Stimulated activated CD4-positive, alpha-beta T cell treated with anti-CD3 and anti-CD28 coated beads, Interleukin-4, amount 100 ng/mL, for 4 hours (primary cell): ENCODE data around the gene UBA1.

Experiments
- DNase-seq, 2 experiments: peaks; one replicate each; pipeline ENCODE4 v3.0.0-alpha.2; 2020

Gene UBA1

DNA sequence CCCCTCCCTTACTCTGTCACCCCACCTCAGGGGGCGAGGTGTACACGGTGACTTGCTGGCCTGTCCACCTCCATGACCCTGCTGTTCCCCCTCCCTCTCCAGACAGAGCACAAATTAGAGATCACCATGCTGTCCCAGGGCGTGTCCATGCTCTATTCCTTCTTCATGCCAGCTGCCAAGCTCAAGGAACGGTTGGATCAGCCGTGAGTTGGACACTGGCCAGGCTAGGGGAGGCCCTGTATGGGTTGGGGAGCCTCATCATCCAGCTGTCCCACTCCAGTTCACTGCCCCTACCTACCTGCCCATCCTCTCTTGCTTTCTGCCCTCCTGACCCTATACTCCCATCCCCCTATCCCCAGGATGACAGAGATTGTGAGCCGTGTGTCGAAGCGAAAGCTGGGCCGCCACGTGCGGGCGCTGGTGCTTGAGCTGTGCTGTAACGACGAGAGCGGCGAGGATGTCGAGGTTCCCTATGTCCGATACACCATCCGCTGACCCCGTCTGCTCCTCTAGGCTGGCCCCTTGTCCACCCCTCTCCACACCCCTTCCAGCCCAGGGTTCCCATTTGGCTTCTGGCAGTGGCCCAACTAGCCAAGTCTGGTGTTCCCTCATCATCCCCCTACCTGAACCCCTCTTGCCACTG lies 20.9 kb downstream of the UBA1 start:
- no peak for DNase-seq

DNA sequence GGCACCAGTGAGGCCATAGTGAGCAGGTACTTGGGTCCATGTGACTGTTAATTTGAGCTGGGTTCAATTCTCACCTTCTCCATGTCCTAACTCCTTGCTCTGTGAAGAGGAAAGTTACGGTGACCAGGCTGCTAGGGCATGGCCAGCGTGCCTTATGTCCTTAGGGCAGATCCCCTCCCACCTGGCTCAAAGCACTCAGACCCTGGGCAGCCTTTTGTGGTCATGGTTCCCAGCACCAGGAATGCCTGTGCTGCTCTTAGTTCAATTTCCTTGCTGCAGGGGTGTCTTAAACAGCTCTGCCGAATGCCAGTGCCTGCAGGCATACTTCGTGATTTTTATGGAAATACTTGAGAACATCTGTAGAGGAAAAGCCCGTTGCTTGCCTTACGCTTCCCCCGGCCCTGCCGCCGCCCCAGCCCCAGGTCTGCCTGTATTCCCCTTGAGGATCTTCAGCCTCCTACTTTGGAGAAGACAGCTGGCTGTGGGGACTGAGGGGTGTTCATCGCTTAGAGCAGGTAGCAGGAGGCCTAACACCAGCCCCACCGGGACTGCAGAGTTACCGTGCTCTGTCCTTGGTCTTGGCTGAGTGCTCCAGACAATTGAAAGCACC lies 21.8 kb downstream of the UBA1 start:
- DNase-seq: no peak

DNA sequence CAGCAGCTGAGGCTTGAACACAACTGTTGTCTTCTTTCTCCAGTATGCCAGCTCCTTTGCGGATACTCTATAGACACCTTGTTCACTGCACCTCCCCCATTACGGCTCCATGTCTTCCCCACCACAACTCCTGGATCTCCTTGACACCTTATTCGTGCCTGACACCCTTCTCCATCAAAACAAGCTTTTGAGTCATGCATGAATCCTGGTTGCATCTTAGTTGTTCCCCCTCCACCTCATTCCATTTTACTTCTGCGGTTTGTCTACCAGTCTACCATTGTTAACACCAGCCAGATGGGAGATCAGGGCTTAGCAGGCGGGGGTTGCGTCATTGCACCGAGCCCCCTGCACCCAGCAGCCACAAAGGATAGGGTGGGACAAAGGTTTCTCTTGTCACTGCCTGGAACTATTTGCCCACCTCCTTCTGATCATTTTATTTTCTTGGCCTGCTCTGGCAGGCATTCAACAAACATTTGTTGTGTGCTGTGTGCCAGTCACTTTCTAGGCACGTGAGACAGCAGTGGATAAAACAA lies 22.8 kb downstream of the UBA1 start:
- no peak for DNase-seq

DNA sequence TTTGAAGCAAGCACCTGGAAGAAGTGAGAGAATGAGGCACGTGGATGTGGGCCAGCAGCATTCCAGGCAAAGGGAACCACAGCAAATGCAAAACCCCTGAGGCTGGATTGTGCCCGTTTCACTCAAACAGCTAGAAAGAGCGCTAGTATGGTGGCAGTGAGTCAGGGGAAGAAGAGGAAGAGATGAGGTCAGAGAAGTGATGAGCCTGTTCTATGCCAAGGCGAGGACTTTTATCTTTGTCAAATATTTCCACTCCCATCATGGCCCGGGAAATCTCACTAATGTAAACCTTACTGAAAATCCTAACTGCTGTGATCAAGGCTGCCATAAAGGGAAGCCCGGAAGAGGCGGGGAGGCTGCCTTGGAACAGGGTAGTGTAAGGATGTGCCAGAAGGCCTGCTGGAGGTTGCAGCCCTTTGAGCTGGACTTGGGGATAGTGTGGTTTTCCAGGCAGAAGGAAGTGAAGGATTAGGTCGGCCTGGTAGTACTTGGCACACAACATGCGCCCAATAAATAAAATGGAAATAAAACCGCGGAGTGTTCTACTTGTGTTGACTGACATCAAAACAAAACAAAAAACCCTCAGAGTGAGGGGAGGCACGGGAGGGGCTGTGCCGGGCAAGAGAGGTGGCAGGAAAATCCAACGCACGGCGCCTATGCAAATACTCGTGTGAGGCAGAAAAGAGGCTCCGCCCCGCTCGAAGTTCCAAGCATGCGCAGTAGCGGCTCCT lies 23.7 kb downstream of the UBA1 start:
- peak; percentile 29 to 86 for DNase-seq

DNA sequence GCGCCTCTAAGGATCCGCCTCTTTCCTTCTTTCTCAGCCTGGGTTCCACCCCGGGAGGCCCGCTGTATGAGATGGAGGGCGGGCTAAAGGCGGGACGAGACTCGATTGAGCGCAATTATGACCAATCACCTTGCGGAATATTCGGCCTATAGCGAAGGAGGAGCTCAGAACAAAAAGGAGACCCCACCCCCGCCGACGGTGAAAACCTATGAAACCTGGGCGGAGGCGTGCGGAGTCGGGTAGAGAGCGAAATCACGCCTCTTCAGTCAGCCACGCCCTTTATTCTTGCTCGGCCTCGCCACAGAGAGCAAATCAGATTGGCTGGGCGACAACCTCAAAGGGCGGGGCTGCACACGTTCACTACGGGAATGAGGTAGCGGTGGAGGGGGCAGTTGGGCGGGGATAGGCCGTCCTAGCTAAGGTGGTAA lies 24.2 kb downstream of the UBA1 start:
- DNase-seq: peak; percentile 83 to 97

DNA sequence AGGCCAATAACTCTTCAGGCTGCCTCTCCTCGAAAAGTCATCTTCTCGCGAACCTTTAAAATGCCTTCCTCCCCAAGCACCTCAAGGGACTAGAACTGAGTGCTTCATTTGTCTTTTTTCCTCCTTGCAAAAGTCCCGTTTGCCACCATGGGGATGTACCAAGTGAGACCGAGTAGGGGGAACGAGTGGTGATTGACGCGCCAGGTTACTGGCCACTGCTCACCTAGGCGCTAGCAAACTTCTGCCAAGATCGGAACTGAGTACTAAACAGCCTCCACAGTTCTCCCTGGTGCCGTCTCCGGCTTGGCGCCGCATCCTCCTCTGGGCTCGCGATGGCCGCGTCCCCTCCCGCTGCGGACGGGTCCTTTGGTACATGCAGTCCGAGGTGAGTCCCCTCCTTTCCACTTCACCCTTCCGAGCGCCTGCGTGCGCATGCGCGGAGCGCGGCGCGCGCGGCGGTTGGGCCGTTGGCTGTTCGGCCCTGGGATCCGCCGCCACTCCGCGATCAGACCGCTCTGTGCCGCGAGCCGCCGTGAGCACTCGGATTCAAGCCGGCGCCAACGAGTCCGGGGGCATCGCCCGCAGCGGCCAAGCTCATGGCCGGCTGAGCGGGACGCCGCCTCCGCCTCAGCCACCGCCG lies 24.8 kb downstream of the UBA1 start, which contains the start of gene CDK16:
Gene CDK16 (plus strand): TSS at position 402 of the 640 bp plus-strand sequence. CDS start 4,877 bp downstream, outside the sequence.
- peak; percentile 62 to 72 for DNase-seq

DNA sequence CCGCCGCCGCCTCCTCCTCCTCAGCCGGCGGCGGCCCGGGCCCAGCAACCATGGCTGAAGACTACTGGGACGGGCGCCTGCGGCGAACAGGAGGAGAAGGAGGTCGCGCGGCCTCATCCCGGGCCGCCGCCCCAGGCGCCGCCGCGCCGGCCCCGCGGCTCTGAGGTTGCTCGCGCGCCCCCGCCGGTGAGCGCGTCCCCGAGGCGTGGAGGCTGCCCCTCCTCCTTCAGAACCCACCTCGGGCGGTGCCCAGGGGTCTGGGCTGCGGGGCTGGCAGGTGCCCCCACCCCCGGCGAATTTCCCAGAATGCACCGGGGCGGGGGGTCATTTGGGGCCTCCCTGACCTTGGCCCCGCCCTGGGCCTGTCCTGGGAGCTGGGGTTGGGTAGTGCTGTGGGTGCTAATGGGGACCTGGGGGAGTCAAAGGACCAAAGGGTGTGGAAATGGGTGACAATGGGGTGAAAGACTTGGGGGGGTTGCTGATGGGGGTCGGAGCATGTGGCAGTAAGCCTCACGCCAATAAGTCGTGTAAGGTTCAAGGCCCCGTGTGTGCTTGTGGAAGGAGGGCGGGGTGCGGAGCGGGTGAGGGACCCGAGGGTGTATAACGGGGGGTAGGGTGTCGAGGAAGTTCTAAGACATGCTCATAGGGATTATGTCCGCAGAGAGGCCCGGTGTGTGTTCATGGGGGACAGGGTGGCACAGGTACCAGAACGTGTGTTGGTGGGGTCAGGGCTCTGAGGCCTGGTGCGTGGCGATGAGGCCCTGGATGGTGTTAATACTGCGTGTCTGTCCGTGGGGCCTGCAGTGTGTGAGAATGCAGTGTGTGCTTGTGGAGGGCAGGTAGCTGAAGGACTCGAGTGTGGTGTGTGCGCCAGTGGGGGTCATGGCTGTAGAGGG lies 25.5 kb downstream of the UBA1 start:
- peak; percentile 23 to 56 for DNase-seq

DNA sequence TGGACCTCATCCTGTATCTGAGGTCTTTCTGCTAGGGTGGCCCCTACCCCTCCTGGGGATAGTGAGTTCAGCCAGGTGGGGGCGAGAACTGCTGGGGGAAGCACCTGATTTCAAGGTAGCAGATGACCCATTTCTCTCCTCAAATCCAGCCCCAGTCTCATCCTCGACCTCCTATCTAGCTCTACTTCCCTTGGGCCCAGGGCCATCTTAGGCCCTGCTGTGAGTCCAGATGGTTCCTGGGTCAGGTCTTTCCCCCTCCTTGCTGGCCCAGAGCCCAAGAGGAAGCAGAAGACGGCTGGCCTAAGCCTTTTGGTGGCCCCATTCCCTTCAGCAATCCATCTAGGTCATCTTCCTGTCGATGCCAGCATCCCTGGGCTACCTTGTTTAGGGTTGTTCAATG lies 28.1 kb downstream of the UBA1 start:
- DNase-seq: no peak

DNA sequence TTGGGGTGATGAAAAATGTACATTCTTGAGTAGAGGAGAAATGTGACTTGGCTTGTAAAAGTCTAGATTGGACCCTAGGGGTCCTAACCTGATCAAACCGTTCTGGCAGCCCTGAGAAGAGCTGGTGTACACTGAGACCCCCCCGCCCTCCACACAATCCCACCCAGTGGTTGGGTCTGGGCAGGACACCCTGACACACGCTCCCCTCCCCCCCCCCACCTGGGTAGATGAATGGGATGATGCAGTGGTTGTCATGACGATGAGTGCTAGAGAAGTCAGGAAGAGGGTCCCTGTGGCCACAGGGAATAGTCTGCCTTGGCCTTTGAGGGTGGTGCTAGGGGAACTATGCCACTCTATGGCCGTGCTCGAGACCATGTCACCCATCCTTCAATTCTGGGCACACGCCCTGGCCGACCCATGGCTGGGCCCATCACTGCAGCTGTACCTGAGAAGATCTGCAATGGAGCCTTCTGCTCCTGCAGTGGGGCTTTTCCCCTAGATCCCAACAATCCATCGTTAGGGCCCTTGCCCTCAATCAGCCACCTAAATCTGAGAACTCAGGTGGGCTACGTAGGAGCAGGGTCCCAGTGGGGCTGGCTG lies 29.2 kb downstream of the UBA1 start:
- DNase-seq: no peak

DNA sequence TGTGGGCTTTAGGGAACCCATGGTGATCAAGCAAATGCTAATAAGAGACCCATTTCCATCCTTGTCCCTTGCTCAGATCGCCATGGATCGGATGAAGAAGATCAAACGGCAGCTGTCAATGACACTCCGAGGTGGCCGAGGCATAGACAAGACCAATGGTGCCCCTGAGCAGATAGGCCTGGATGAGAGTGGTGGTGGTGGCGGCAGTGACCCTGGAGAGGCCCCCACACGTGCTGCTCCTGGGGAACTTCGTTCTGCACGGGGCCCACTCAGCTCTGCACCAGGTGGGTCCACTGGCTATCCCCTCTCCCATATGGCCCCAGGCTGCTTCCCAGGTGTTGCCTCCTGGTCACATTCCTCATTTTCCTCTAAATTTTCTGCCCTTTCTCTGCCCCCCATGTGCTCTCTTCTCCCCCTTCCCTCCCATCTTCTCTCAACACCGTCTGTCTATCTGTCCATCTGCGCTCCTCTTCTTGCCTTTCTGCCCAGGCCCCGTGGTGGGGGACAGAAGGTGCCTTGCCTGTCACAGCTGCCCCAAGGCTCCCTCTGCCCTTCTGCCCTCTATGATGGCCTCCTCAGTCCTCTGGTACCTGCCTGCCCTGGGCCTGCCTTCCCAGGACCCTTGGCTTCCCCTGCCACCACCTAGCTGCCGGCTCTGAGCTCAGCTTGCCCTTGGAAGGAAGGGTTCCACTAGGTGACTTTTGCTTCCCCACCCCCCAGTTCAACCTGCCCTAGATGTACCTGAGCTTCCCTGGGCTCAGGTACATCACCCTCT lies 30.0 kb downstream of the UBA1 start:
- no peak for DNase-seq

DNA sequence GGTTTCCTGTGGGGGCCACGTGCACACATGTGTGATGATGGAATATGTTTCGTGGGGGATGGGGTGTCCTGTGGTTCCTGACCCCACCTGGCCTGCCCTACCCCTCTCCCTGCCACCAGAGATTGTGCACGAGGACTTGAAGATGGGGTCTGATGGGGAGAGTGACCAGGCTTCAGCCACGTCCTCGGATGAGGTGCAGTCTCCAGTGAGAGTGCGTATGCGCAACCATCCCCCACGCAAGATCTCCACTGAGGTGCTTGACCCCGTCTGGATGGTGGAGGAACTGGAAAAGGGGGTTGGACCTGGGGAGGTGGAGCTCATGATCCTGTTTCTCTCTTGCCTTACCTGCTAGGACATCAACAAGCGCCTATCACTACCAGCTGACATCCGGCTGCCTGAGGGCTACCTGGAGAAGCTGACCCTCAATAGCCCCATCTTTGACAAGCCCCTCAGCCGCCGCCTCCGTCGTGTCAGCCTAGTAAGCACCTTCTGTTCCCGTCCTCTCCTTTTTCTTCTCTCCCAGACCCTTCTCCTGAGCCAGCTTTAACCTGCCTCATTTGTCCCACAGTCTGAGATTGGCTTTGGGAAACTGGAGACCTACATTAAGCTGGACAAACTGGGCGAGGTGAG lies 30.8 kb downstream of the UBA1 start:
- no peak for DNase-seq

DNA sequence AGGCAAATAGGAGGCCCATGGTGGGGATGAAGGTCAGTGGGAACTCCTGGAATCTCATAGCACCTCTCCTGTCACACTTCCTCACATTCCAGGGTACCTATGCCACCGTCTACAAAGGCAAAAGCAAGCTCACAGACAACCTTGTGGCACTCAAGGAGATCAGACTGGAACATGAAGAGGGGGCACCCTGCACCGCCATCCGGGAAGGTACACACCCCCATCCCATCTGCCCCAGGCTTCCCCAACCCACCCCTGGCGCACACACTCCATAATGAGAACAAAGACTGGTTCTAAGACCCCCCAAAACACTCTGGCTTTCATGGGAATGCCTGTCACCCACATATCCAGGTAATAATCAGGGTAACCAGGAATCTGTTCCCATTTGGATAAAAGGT lies 31.3 kb downstream of the UBA1 start:
- DNase-seq: no peak

DNA sequence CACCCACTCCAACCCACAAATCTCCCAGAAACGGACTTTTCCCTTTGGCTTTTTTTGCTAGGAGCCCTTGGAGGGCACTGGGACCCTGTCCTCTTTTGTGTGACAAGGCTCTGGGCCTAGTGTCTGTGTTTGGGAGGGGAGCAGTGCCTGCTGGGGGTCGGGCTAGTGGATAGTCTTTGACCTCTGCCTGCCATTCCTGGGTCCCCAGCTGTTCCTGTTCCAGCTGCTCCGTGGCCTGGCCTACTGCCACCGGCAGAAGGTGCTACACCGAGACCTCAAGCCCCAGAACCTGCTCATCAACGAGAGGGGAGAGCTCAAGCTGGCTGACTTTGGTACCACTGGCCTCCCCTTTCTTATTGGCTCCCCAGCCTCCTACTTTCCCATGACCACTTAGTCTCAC lies 32.4 kb downstream of the UBA1 start:
- DNase-seq: no peak

DNA sequence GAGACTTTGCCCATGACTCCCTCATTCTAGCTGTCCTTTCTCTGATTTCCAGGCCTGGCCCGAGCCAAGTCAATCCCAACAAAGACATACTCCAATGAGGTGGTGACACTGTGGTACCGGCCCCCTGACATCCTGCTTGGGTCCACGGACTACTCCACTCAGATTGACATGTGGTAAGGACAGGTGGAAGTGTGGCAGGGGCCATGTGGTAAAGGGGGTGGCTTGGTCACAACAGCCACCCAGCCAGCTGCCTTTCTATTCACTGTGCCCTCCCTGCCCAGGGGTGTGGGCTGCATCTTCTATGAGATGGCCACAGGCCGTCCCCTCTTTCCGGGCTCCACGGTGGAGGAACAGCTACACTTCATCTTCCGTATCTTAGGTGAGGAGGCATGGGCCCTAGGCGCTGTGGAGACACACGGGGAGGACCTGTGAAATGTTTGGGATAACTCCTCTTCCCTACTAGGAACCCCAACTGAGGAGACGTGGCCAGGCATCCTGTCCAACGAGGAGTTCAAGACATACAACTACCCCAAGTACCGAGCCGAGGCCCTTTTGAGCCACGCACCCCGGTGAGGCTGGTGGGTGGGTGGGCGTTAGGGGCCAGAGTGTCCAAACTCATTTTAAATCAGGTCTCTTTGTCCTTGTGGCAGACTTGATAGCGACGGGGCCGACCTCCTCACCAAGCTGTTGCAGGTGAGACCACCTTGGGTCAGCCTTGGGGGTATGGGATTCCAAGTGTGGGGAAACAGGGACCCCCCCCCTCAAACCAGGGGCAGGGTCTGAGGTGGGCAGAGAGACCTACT lies 33.1 kb downstream of the UBA1 start:
- no peak for DNase-seq

DNA sequence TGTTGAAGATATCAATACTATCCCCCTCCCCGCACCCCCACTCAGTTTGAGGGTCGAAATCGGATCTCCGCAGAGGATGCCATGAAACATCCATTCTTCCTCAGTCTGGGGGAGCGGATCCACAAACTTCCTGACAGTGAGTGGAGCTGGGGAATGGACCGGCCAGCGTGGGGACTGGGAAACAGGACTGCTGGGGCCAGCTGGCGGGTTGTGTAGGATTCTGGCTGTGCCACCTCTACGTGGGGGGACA lies 33.6 kb downstream of the UBA1 start:
- DNase-seq: no peak

DNA sequence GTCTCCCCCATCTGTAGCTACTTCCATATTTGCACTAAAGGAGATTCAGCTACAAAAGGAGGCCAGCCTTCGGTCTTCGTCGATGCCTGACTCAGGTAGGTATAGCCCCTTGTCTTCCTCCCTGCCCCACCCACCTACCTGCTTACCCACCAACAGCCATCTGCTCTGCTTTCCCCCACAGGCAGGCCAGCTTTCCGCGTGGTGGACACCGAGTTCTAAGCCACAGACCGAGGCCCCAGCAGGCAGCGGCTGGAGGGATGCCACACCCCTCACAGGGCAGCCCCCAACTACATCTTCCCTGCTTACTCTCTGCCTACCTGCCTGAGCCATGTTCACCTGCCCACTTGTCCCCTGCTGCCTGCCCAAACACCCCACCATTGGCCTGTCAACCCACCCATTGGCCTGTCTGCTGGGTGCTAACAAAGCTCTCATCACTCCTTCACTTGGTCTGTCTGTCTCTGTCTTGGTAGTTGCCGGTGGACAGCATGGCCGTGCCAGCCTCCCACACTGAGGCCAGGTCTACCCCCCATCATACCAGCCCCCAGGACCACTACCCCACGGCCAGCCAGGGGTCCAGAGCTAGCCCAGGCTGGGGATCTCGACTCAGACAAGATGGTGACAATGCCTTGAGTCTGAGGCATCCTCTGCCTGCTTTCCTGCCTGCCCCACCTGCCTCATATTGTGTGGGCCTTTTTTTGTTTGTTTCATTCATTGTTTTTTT lies 35.1 kb downstream of the UBA1 start:
- no peak for DNase-seq

DNA sequence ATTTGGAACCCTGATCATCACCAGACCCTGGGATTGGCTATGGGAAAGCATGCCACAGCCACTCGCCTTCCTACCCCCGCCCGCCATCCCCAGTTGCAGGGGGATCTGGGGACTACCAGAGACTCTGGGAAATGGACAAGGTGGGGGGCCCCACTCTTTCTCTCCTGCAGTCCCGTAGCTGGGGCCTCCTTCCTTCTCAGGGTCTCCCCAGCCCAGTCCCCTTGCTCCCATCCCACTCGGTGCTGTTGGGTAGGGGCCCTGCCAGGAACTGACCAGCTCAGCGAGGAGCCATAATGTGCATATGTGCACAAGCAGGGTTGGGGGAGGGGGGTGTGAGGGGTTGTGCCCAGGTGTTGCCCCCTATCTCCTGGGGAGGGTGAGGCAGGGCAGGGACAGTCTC lies 35.8 kb downstream of the UBA1 start:
- DNase-seq: no peak

DNA sequence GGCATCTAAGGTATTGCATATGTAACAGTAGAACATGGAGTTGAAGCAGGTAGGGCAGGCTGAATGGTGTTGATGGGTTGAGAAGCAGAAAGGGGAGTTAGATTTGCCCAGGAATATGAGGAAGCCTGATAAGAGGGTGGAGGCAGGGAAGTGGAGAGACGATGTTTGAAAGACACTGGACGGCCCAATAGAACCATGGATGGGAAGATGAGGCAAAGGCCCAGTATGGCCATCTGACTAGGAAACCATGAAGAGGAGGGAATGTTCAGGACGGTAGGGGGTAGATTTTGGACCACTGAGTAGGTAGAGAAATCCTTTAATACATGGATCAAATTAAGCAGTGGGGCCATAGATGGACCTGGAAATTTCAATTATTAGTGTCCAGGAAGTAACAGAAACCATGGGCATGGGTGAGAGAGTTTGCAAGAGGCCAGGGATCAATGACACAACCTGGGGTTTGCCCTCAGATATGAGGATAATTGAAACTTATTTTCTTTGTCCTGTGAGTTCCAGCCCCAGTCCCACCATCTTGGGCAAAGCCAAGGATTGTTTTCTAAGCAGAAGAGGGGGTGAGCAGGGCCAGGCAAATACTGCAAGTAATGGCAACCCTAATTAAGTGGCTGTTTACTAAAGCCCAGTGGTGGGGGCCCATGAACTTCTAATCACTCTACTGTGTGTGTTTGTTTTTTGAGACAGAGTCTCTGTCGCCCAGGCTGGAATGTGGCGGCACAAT lies 36.7 kb downstream of the UBA1 start:
- no peak for DNase-seq

DNA sequence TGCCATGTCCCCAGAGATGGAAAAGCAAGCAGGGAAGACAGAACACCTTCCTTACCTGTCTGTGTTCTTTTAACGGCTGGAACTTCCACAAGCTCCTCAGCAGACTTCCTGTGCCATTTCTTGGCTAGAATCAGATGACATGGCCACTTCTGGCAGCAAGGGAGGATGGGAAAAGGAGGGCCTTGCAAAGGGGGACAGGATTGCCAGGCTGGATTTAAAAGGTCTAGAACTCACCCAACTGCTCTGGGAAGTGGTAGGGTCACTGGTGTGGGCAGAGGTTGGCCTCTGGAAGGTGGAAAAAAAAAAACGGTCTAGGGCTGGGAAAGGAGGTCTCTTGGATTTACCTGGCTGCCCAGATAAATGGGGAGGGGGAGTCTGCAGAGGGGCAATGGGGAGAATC lies 37.5 kb downstream of the UBA1 start:
- no peak for DNase-seq
